ENCODE data around the gene FOXP4.

FOXP4 gene

GRCh38 chr6:41572613-41573012 lies 26.4 kb downstream of the FOXP4 start:
- no peak overlapping the region for H3K4me3 ChIP-seq (ENCODE audit: low read length)
- TF ChIP-seq CTCF (conservative IDR thresholded peaks at IDR 0.05; ENCODE audit: low read length) = no peak
- DNase-seq (ENCODE audit: low read depth) = no peak

DNA sequence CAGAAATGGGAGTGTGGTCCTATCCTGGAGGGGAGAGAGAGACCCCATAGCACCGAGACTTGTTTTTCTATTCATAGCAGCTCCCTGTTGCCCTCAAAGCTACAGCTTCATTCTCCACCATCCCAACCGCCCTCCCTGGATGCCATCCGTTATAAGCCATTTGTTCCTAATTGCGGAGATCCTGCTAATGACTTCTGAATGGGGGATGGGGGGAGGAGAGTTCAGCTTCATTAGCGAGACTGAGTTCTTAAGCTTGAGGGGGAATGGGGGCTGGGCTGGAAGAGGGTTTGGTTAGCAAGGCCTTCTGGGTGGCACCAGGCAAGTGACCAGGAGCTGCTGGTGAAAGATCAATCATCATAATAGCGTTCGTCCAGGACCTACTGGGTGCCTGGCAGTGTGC lies 27.1 kb downstream of the FOXP4 start:
- DNase-seq (ENCODE audit: low read depth) = no peak
- H3K4me3 ChIP-seq (ENCODE audit: low read length) = no peak overlapping the region
- TF ChIP-seq CTCF (conservative IDR thresholded peaks at IDR 0.05; ENCODE audit: low read length) = no peak

GRCh38 chr6:41573985-41574384 lies 27.8 kb downstream of the FOXP4 start:
- no peak for DNase-seq (ENCODE audit: low read depth)
- no peak for TF ChIP-seq CTCF (conservative IDR thresholded peaks at IDR 0.05; ENCODE audit: low read length)
- H3K4me3 ChIP-seq (ENCODE audit: low read length) = no peak overlapping the region

GRCh38 chr6:41575598-41575997 lies 29.4 kb downstream of the FOXP4 start:
- no peak for DNase-seq (ENCODE audit: low read depth)
- no peak for TF ChIP-seq CTCF (conservative IDR thresholded peaks at IDR 0.05; ENCODE audit: low read length)
- no peak overlapping the region for H3K4me3 ChIP-seq (ENCODE audit: low read length)

DNA sequence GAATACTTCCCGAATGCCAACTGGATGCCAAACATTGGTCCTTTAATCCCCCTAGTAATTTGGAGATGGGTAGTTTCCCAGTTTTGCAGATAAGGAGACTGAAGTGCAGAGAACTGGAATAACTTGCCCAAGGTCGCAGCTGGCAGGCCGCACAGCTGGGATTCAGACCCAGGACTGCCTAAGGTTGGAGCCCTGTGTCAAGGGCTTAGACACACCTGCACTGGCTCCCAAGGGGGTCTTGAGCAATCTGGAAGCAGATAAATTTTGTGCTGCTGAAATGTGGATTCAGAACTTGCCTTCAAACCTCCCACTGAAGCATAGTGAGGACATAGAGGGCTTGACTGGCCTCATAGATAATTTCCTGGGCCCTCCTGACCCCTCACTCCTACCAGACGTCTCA lies 30.5 kb downstream of the FOXP4 start:
- no peak for TF ChIP-seq CTCF (conservative IDR thresholded peaks at IDR 0.05; ENCODE audit: low read length)
- H3K4me3 ChIP-seq (ENCODE audit: low read length) = no peak overlapping the region
- no peak for DNase-seq (ENCODE audit: low read depth)

DNA sequence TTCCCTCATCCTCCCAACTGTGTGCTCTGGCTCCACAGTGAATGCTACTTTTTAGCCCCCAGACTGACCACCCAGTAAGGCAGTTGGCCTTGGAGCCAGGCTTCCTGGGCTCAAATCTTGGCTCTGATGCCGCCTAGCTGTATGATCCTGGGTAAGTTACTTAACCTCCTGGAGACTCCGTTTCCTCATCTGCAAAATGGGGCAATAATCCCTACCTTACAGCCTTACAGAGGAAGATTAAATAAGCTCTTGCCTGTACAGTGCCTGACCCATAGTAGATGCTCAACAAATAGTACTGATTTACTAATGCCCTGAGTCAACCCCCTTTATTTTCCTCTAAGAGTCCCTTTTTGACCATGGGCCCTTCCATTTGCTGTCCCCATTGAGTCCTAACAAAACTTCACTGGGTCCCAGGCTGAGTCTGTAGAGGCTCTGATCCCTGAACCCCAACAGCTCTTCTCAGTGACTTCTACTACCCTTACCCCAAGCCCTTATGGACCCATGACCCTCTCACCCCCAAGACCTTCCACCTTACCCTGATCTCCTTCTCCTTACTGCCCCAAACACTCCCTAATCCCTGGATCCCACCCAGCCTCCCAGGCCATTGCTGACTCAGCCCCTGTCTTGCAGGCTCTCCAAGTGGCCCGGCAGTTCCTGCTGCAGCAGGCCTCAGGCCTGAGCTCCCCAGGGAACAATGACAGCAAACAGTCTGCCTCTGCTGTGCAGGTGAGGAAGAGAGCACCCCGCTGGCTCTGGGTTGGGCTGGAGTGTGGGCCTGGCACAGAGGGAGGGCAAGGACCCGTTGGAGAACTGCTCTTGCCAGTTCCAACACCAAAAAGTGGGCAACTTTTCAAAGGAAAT lies 31.4 kb downstream of the FOXP4 start:
- TF ChIP-seq CTCF (conservative IDR thresholded peaks at IDR 0.05; ENCODE audit: low read length) = no peak
- DNase-seq (ENCODE audit: low read depth) = peak; percentile 38
- H3K4me3 ChIP-seq (ENCODE audit: low read length) = no peak overlapping the region

Data from AG10803 (cell line).